HepG2 (cell line): ENCODE results near the gene AUP1. TPM values are rescaled to one million over a fixed set of nuclear protein-coding genes. Genes with fewer than 3 reads are reported as not detected.

ENCODE experiments used
- CENPBD1 ChIP-seq: sonication (generic); formaldehyde crosslinking; IDR thresholded peaks from 2 replicates; pipeline ENCODE4 v1.8.0; 2022; ENCODE audit warnings: missing genetic modification reagents, low read depth, mild to moderate bottlenecking, borderline replicate concordance
- CTCF ChIP-seq: sonication (generic); formaldehyde crosslinking; IDR thresholded peaks from 2 replicates; pipeline ENCODE4 v1.5.0; 2020; ENCODE audit warnings: mild to moderate bottlenecking, missing genetic modification reagents, moderate library complexity
- DNMT3B ChIP-seq: conservative IDR thresholded peaks from 2 replicates; pipeline ENCODE4 v1.6.1; 2016; ENCODE audit warnings: missing biosample characterization, control low read depth
- IRF2 ChIP-seq: IDR thresholded peaks from 2 replicates; pipeline ENCODE4 v1.6.1; 2018; ENCODE audit warnings: missing genetic modification reagents, missing compliant biosample characterization
- ISL2 ChIP-seq: sonication (generic); formaldehyde crosslinking; IDR thresholded peaks from 2 replicates; pipeline ENCODE4 v1.5.0; 2020; ENCODE audit warnings: missing genetic modification reagents
- JUND ChIP-seq: sonication (generic); formaldehyde crosslinking; IDR thresholded peaks from 2 replicates; pipeline ENCODE4 v1.8.0; 2022; ENCODE audit warnings: mild to moderate bottlenecking, missing genetic modification reagents
- KLF11 ChIP-seq: IDR thresholded peaks from 2 replicates; pipeline ENCODE4 v1.6.1; 2016; ENCODE audit warnings: missing compliant biosample characterization
- PCBP2 ChIP-seq: fragments of 200-400 bp; formaldehyde crosslinking; optimal IDR thresholded peaks from 2 replicates; pipeline ENCODE3; 2018; ENCODE audit warnings: low read length, low read depth; ENCODE audit not compliant: poor library complexity, severe bottlenecking
- THAP8 ChIP-seq: sonication (generic); formaldehyde crosslinking; IDR thresholded peaks from 2 replicates; pipeline ENCODE4 v1.5.1; 2020; ENCODE audit warnings: missing genetic modification reagents, mild to moderate bottlenecking, borderline replicate concordance
- ZHX1 ChIP-seq: sonication (generic); formaldehyde crosslinking; IDR thresholded peaks from 2 replicates; pipeline ENCODE4 v1.8.1; 2022; ENCODE audit warnings: low read depth, mild to moderate bottlenecking, missing genetic modification reagents
- ZNF256 ChIP-seq: sonication (generic); formaldehyde crosslinking; conservative IDR thresholded peaks from 2 replicates; pipeline ENCODE4 v1.4.0; 2020; ENCODE audit warnings: missing genetic modification reagents
- ZNF570 ChIP-seq: sonication (generic); formaldehyde crosslinking; IDR thresholded peaks from 2 replicates; pipeline ENCODE4 v1.4.0; 2020; ENCODE audit warnings: mild to moderate bottlenecking, missing genetic modification reagents, borderline replicate concordance
- ZNF780A ChIP-seq: sonication (generic); formaldehyde crosslinking; IDR thresholded peaks from 2 replicates; pipeline ENCODE4 v1.8.0; 2022; ENCODE audit warnings: mild to moderate bottlenecking, missing genetic modification reagents, moderate library complexity
- ZNF878 ChIP-seq: sonication (generic); formaldehyde crosslinking; IDR thresholded peaks from 2 replicates; pipeline ENCODE4 v1.8.1; 2023; ENCODE audit warnings: mild to moderate bottlenecking, missing genetic modification reagents, moderate library complexity
- polyA plus RNA-seq, 8 experiments: library from polyadenylated mRNA; depleted of rRNA in 3 of 8; stranded (reverse) in 7 of 8; unstranded in 1 of 8; fragments of >200 nt; fragmentation: Illumina TruSeq in 4 of 8; extraction: Trizol in 4 of 8; gene quantifications; 2 replicates each; pipeline versions ENCODE4 v1.2.1 to v1.2.3, GENCODE V29; 2011 to 2016; ENCODE audit warnings: low read depth in 4 of 8, missing spikeins in 1 of 8, mixed read lengths in 1 of 8; ENCODE audit not compliant: insufficient read depth in 1 of 8
- total RNA-seq, 5 experiments: library from RNA; depleted of rRNA; stranded (reverse); fragments of >200 nt; fragmentation: Illumina TruSeq; extraction: Trizol; gene quantifications; 2 replicates each; pipeline ENCODE4 v1.2.3, GENCODE V29; 2016; ENCODE audit warnings: low read depth in 1 of 5
- TF ChIP-seq, protein P1 (sequence below): sonication (generic); formaldehyde crosslinking; IDR thresholded peaks from 2 replicates; pipeline ENCODE4 v1.5.0; 2020; ENCODE audit warnings: missing genetic modification reagents, mild to moderate bottlenecking, borderline replicate concordance
- TF ChIP-seq, protein P2 (sequence below): sonication (generic); formaldehyde crosslinking; IDR thresholded peaks from 2 replicates; pipeline ENCODE4 v1.8.0; 2022; ENCODE audit warnings: mild to moderate bottlenecking, missing genetic modification reagents, moderate library complexity

The AUP1 gene
- total and polyA plus RNA-seq, 2 of the 13 experiments (the other 11 are each of a cell fraction or from before 2014, with no cell fraction given): 174 to 267 TPM

- TF ChIP-seq THAP8 (CRISPR knock-in tag) (peak; percentile 27; the same call in 1 of the 2 replicates), CENPBD1 (CRISPR knock-in tag) (no peak; the same call in 1 of the 2 replicates), ISL2 (peak; percentile 94), PCBP2 (no peak), IRF2 (peak; percentile 92), JUND (CRISPR knock-in tag) (peak; percentile 9), ZNF570 (CRISPR knock-in tag) (no peak), ZNF878 (no peak; the same call in 1 of the 2 replicates), KLF11 (0 out of 2 replicates have a peak, but pooled peaks have one; percentile 65), ZHX1 (CRISPR knock-in tag) (peak; percentile 13; the same call in 1 of the 2 replicates), CTCF (CRISPR knock-in tag) (peak; percentile 98), ZNF256 (CRISPR knock-in tag) (0 out of 2 replicates have a peak, but pooled peaks have one; percentile 70), DNMT3B (peak; percentile 90; the same call in 1 of the 2 replicates), ZNF780A (CRISPR knock-in tag) (0 out of 2 replicates have a peak, but pooled peaks have one; percentile 26)
- TF ChIP-seq, protein P1, sequence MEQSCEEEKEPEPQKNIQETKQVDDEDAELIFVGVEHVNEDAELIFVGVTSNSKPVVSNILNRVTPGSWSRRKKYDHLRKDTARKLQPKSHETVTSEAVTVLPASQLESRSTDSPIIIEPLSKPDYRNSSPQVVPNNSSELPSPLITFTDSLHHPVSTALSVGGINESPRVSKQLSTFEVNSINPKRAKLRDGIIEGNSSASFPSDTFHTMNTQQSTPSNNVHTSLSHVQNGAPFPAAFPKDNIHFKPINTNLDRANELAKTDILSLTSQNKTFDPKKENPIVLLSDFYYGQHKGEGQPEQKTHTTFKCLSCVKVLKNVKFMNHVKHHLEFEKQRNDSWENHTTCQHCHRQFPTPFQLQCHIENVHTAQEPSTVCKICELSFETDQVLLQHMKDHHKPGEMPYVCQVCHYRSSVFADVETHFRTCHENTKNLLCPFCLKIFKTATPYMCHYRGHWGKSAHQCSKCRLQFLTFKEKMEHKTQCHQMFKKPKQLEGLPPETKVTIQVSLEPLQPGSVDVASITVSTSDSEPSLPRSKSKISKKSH (CRISPR knock-in tag): peak; percentile 35; the same call in 1 of the 2 replicates
- TF ChIP-seq, protein P2, sequence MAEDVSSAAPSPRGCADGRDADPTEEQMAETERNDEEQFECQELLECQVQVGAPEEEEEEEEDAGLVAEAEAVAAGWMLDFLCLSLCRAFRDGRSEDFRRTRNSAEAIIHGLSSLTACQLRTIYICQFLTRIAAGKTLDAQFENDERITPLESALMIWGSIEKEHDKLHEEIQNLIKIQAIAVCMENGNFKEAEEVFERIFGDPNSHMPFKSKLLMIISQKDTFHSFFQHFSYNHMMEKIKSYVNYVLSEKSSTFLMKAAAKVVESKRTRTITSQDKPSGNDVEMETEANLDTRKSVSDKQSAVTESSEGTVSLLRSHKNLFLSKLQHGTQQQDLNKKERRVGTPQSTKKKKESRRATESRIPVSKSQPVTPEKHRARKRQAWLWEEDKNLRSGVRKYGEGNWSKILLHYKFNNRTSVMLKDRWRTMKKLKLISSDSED (CRISPR knock-in tag): peak; percentile 58; the same call in 1 of the 2 replicates
Measured at GRCh38 chr2:74507145-74507925, 22.2 kb downstream of the AUP1 start, which contains the start of gene PCGF1 (continued).
